SK-N-SH treated with all-trans-retinoic acid at 6 μM for 48 hours (cell line): ENCODE measurements around the gene KCNH5.

Experiments
- ATAC-seq: fragments of 200-7000 bp; cut with Tn5 transposase; 3 replicates; pipeline ENCODE4 v1.9.1; 2020; ENCODE audit warnings: mild to moderate bottlenecking, moderate library complexity
- ARNTL ChIP-seq: fragments of 450-650 bp; formaldehyde crosslinking; IDR thresholded peaks from 2 replicates; pipeline ENCODE4 v1.5.0; 2020; ENCODE audit warnings: low read depth, mild to moderate bottlenecking, moderate library complexity, borderline replicate concordance
- BACH2 ChIP-seq: fragments of 250-450 bp; sonication (Bioruptor Pico); IDR thresholded peaks from 2 replicates; pipeline ENCODE4 v1.9.0; 2021; ENCODE audit warnings: mild to moderate bottlenecking, borderline replicate concordance
- CSDC2 ChIP-seq: fragments of 250-450 bp; sonication (Bioruptor Pico); IDR thresholded peaks from 2 replicates; pipeline ENCODE4 v1.5.0; 2020; ENCODE audit warnings: mild to moderate bottlenecking, moderate library complexity
- CSRNP3 ChIP-seq: fragments of 250-450 bp; sonication (Bioruptor Pico); IDR thresholded peaks from 2 replicates; pipeline ENCODE4 v1.5.1; 2021; ENCODE audit warnings: mild to moderate bottlenecking, moderate library complexity
- ESRRG ChIP-seq: fragments of 250-450 bp; sonication (Bioruptor Pico); IDR thresholded peaks from 2 replicates; pipeline ENCODE4 v1.6.1; 2021; ENCODE audit warnings: mild to moderate bottlenecking
- GLIS3 ChIP-seq: fragments of 250-450 bp; sonication (Bioruptor Pico); IDR thresholded peaks from 2 replicates; pipeline ENCODE4 v1.5.0; 2020; ENCODE audit warnings: mild to moderate bottlenecking, moderate library complexity
- ISL1 ChIP-seq: fragments of 250-450 bp; sonication (Bioruptor Pico); IDR thresholded peaks from 2 replicates; pipeline ENCODE4 v2.1.2; 2022; ENCODE audit warnings: mild to moderate bottlenecking, moderate library complexity
- OSR1 ChIP-seq: fragments of 250-450 bp; sonication (Bioruptor Pico); IDR thresholded peaks from 2 replicates; pipeline ENCODE4 v1.8.0; 2022; ENCODE audit warnings: moderate library complexity, mild to moderate bottlenecking, inconsistent platforms
- PATZ1 ChIP-seq: fragments of 250-450 bp; sonication (Bioruptor Pico); IDR thresholded peaks from 2 replicates; pipeline ENCODE4 v1.8.0; 2020; ENCODE audit warnings: mild to moderate bottlenecking, moderate library complexity, borderline replicate concordance
- POU6F1 ChIP-seq: fragments of 250-450 bp; sonication (Bioruptor Pico); IDR thresholded peaks from 2 replicates; pipeline ENCODE4 v1.8.0; 2021; ENCODE audit warnings: low read depth, mild to moderate bottlenecking, moderate library complexity, borderline replicate concordance
- RARB ChIP-seq: fragments of 250-450 bp; sonication (Bioruptor Pico); IDR thresholded peaks from 2 replicates; pipeline ENCODE4 v1.8.0; 2021; ENCODE audit warnings: mild to moderate bottlenecking, moderate library complexity
- SNAI2 ChIP-seq: fragments of 250-450 bp; sonication (Bioruptor Pico); IDR thresholded peaks from 2 replicates; pipeline ENCODE4 v1.5.0; 2020; ENCODE audit warnings: mild to moderate bottlenecking, moderate library complexity
- TCF4 ChIP-seq: fragments of 250-450 bp; sonication (Bioruptor Pico); IDR thresholded peaks from 2 replicates; pipeline ENCODE4 v1.8.0; 2021; ENCODE audit warnings: mild to moderate bottlenecking, moderate library complexity, borderline replicate concordance
- TOX ChIP-seq: fragments of 250-450 bp; sonication (Bioruptor Pico); IDR thresholded peaks from 2 replicates; pipeline ENCODE4 v1.8.0; 2021; ENCODE audit warnings: mild to moderate bottlenecking, moderate library complexity, borderline replicate concordance
- TSHZ2 ChIP-seq: fragments of 250-450 bp; sonication (Bioruptor Pico); IDR thresholded peaks from 2 replicates; pipeline ENCODE4 v1.5.0; 2020; ENCODE audit warnings: mild to moderate bottlenecking, moderate library complexity
- ZC3H10 ChIP-seq: fragments of 250-450 bp; sonication (Bioruptor Pico); IDR thresholded peaks from 2 replicates; pipeline ENCODE4 v1.5.1; 2021; ENCODE audit warnings: mild to moderate bottlenecking, moderate library complexity
- ZFP3 ChIP-seq: fragments of 250-450 bp; sonication (Bioruptor Pico); IDR thresholded peaks from 2 replicates; pipeline ENCODE4 v1.5.0; 2020; ENCODE audit warnings: mild to moderate bottlenecking, moderate library complexity
- ZFP30 ChIP-seq: fragments of 450-650 bp; formaldehyde crosslinking; IDR thresholded peaks from 2 replicates; pipeline ENCODE4 v1.5.0; 2022; ENCODE audit warnings: mild to moderate bottlenecking, moderate library complexity
- ZNF565 ChIP-seq: fragments of 450-650 bp; formaldehyde crosslinking; conservative IDR thresholded peaks from 2 replicates; pipeline ENCODE4 v1.5.0; 2020; ENCODE audit warnings: low read depth, mild to moderate bottlenecking, moderate library complexity
- ZNF70 ChIP-seq: fragments of 450-650 bp; formaldehyde crosslinking; IDR thresholded peaks from 2 replicates; pipeline ENCODE4 v1.5.0; 2020; ENCODE audit warnings: mild to moderate bottlenecking, moderate library complexity
- ZNF8 ChIP-seq: fragments of 450-650 bp; formaldehyde crosslinking; IDR thresholded peaks from 2 replicates; pipeline ENCODE4 v1.5.0; 2020; ENCODE audit warnings: mild to moderate bottlenecking, moderate library complexity

KCNH5 gene

GRCh38 chr14:62743560-62743959, 301.7 kb downstream of the KCNH5 start:
- no peak for TF ChIP-seq OSR1
- no peak for ATAC-seq

GRCh38 chr14:62743118-62743517, 302.1 kb downstream of the KCNH5 start:
- no peak for ATAC-seq
- TF ChIP-seq ISL1 (CRISPR knock-in tag) = no peak
- TF ChIP-seq ZFP30 = no peak
- no peak for TF ChIP-seq ZC3H10 (CRISPR knock-in tag)
- TF ChIP-seq ZNF8 = no peak
- TF ChIP-seq SNAI2 (CRISPR knock-in tag) = no peak
- no peak for TF ChIP-seq CSDC2
- TF ChIP-seq PATZ1 (CRISPR knock-in tag) = no peak
- TF ChIP-seq TSHZ2 = no peak
- TF ChIP-seq ZFP3 (CRISPR knock-in tag) = no peak
- no peak for TF ChIP-seq BACH2
- no peak for TF ChIP-seq GLIS3 (CRISPR knock-in tag)
- TF ChIP-seq ESRRG (CRISPR knock-in tag) = no peak
- no peak for TF ChIP-seq OSR1
- no peak for TF ChIP-seq ZNF565 (CRISPR knock-in tag)
- no peak for TF ChIP-seq ZNF70 (CRISPR knock-in tag)
- TF ChIP-seq CSRNP3 (CRISPR knock-in tag) = no peak
- no peak for TF ChIP-seq POU6F1 (CRISPR knock-in tag)
- TF ChIP-seq RARB = no peak
- TF ChIP-seq TCF4 (CRISPR knock-in tag) = no peak
- TF ChIP-seq TOX (CRISPR knock-in tag) = no peak

GRCh38 chr14:62739647-62740046, 305.6 kb downstream of the KCNH5 start:
- ATAC-seq = no peak
- TF ChIP-seq PATZ1 (CRISPR knock-in tag) (no peak), ZFP3 (CRISPR knock-in tag) (no peak), TCF4 (CRISPR knock-in tag) (no peak), ZC3H10 (CRISPR knock-in tag) (no peak), ARNTL (CRISPR knock-in tag) (no peak), SNAI2 (CRISPR knock-in tag) (no peak), BACH2 (no peak), TSHZ2 (no peak), ZFP30 (no peak), CSRNP3 (CRISPR knock-in tag) (no peak), CSDC2 (no peak), POU6F1 (CRISPR knock-in tag) (no peak), RARB (no peak), ESRRG (CRISPR knock-in tag) (no peak), ISL1 (CRISPR knock-in tag) (no peak), ZNF70 (CRISPR knock-in tag) (no peak), TOX (CRISPR knock-in tag) (no peak), GLIS3 (CRISPR knock-in tag) (no peak)
